Osteocyte (in vitro differentiated cells): Measurements from ENCODE around the gene EBP. TPM values are rescaled to one million over a fixed set of nuclear protein-coding genes. Genes with fewer than 3 reads are reported as not detected.
"Not testable (repeated sequence)": the region's sequence is repeated elsewhere in the genome, so short reads cannot be mapped to it uniquely, and the experiment has no call there.

ENCODE experiments used
- DNase-seq: peaks from one replicate; pipeline ENCODE4 v3.0.0; 2021; ENCODE audit warnings: mixed read lengths; ENCODE audit not compliant: unreplicated experiment; ENCODE audit errors: extremely low spot score
- H3K27ac Mint-ChIP-seq: one replicate; pipeline ENCODE4 v1.8.0; 2021; ENCODE audit warnings: mild to moderate bottlenecking, mixed read lengths; ENCODE audit not compliant: unreplicated experiment
- H3K27me3 Mint-ChIP-seq: one replicate; pipeline ENCODE4 v1.8.0; 2021; ENCODE audit warnings: mixed read lengths; ENCODE audit not compliant: unreplicated experiment
- H3K36me3 Mint-ChIP-seq: one replicate; pipeline ENCODE4 v1.8.0; 2021; ENCODE audit warnings: mixed read lengths; ENCODE audit not compliant: unreplicated experiment
- H3K4me1 Mint-ChIP-seq: one replicate; pipeline ENCODE4 v1.8.0; 2021; ENCODE audit warnings: mixed read lengths; ENCODE audit not compliant: unreplicated experiment
- H3K4me3 Mint-ChIP-seq: one replicate; pipeline ENCODE4 v1.8.0; 2021; ENCODE audit warnings: mild to moderate bottlenecking, moderate library complexity, mixed read lengths; ENCODE audit not compliant: unreplicated experiment
- H3K9me3 Mint-ChIP-seq: one replicate; pipeline ENCODE4 v1.8.0; 2021; ENCODE audit warnings: mixed read lengths; ENCODE audit not compliant: unreplicated experiment
- total RNA-seq: library from RNA; stranded (reverse); gene quantifications from 2 replicates; pipeline ENCODE4 v1.2.1, GENCODE V29; 2021
- TF ChIP-seq, protein P1 (sequence below): fragments of 200-600 bp; sonication (generic); IDR thresholded peaks from 2 replicates; pipeline ENCODE4 v1.5.0; 2021; ENCODE audit warnings: antibody characterized with exemption, mild to moderate bottlenecking, moderate library complexity

The EBP gene
- total RNA-seq, 1 donor from 2014 or later = 42.5 TPM

DNA sequence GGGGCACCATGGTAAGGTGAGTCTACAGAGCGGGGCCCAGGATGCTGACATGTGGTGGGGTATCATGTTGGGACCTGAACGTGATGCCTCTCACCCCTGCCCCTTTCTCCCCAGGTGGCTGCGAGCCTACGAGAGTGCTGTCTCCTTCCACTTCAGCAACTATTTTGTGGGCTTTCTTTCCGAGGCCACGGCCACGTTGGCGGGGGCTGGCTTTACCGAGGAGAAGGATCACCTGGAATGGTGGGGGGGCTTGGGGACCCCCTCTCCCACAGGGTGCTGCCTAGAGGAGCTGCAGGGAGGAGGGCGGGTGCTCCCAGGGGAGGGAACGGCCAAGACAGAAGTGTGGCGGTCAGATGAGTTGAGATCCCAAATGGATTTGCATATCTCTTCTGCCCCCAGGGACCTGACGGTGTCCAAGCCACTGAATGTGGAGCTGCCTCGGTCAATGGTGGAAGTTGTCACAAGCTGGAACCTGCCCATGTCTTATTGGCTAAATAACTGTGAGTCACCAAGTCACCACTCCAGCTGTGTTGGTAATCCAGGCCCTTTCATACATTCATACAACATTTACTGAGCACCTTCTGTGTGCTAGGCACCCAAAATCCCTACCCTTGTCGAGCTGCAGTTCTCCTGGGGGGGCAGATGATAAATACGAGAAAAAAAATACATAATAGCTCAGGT, 7.3 kb upstream of the EBP start:
- Mint-ChIP-seq H3K27ac (no peak overlapping the region), H3K9me3 (no peaks in the 10 kb centered on the region)
- TF ChIP-seq, protein P1, sequence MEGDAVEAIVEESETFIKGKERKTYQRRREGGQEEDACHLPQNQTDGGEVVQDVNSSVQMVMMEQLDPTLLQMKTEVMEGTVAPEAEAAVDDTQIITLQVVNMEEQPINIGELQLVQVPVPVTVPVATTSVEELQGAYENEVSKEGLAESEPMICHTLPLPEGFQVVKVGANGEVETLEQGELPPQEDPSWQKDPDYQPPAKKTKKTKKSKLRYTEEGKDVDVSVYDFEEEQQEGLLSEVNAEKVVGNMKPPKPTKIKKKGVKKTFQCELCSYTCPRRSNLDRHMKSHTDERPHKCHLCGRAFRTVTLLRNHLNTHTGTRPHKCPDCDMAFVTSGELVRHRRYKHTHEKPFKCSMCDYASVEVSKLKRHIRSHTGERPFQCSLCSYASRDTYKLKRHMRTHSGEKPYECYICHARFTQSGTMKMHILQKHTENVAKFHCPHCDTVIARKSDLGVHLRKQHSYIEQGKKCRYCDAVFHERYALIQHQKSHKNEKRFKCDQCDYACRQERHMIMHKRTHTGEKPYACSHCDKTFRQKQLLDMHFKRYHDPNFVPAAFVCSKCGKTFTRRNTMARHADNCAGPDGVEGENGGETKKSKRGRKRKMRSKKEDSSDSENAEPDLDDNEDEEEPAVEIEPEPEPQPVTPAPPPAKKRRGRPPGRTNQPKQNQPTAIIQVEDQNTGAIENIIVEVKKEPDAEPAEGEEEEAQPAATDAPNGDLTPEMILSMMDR = no peak

DNA sequence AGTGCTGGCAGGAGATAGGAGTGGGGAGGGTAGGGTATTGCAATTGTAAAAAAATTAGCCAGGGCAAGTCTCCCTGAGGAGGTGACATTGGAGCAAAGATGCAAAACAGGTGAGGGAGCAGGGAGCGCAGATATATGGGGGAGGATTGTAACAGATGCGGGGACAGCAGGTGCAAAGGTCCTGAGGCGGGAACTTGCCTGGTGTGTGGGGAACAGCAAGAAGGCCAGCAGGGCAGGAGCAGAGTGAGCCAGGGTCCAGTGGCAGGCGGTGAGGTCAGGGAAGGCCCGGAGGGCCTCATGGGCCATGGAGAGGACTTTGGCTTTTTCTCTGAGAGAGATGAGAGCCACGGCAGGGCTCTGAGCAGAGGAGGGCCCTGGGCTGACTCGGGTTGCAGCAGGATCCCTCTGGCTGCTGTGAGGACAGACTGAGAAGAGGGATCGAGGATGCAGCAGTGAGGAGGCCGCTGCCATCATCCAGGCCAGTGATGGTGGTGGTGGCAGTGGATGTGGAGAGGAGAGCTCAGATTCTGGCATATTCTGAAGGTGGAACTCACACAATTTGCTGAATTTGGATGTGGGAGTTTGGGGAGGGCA, 6.6 kb upstream of the EBP start:
- Mint-ChIP-seq H3K27ac (no peak overlapping the region), H3K9me3 (no peaks in the 10 kb centered on the region)

More for the DNA sequence above, 7.3 kb upstream of the EBP start:
- Mint-ChIP-seq H3K4me1 (peaks cover 8% of the 10 kb centered on the region), H3K27me3 (no peaks in the 10 kb centered on the region), H3K4me3 (no peak overlapping the region), H3K36me3 (peaks cover 8% of the 10 kb centered on the region)
- DNase-seq = no peak

DNA sequence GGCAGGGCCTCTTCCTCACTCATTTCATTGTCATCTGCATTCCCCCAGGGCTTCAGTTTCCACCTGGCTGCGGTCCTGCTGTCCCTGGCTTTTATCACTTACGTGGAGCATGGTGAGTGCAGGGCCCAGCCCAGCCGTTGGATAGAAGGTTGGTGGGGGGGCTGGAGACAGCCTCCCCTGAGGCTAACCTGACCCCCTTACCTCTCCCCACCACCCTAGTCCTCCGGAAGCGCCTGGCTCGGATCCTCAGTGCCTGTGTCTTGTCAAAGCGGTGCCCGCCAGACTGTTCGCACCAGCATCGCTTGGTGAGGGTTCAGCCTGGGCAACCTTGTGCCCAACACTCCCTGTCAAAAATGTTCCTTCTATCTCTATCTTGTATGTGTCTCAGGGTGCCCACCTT, 5.8 kb upstream of the EBP start:
- no peaks in the 10 kb centered on the region for H3K27me3 Mint-ChIP-seq
- H3K27ac Mint-ChIP-seq = no peak overlapping the region
- H3K4me1 Mint-ChIP-seq = no peaks in the 10 kb centered on the region
- H3K36me3 Mint-ChIP-seq = peaks cover 8% of the 10 kb centered on the region
- DNase-seq = no peak
- H3K4me3 Mint-ChIP-seq = no peak overlapping the region
- TF ChIP-seq, protein P1 = no peak
- H3K9me3 Mint-ChIP-seq = no peaks in the 10 kb centered on the region

More for the DNA sequence above, 6.6 kb upstream of the EBP start:
- TF ChIP-seq, protein P1 = no peak
- peaks cover under 1% of the 10 kb centered on the region for H3K4me1 Mint-ChIP-seq
- H3K27me3 Mint-ChIP-seq = no peaks in the 10 kb centered on the region
- H3K36me3 Mint-ChIP-seq = peaks cover 8% of the 10 kb centered on the region
- DNase-seq = no peak
- no peak overlapping the region for H3K4me3 Mint-ChIP-seq

DNA sequence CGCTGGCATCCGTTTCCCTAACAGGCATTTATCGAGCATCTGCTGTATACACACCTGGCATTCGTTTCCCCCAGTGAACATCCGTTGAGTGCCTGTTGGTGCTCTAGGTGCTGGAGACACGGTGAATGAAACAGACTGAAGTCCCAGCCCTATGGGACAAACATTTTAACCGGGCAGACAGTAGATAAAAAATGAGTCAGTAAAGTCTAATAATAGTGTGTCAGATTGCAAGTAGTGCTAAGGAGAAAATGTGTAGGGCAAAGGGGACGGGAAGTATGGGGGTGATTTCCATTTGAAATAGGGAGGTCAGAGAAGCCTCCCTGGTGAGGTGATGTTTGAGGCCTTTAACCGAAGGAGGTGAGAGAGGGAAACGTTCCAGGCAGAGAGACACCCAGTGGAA, 5.3 kb upstream of the EBP start:
- H3K36me3 Mint-ChIP-seq = peaks cover 8% of the 10 kb centered on the region
- no peaks in the 10 kb centered on the region for H3K9me3 Mint-ChIP-seq
- H3K4me3 Mint-ChIP-seq = no peak overlapping the region
- no peaks in the 10 kb centered on the region for H3K4me1 Mint-ChIP-seq
- H3K27ac Mint-ChIP-seq = no peak overlapping the region
- TF ChIP-seq, protein P1 = no peak
- no peaks in the 10 kb centered on the region for H3K27me3 Mint-ChIP-seq
- DNase-seq = no peak

DNA sequence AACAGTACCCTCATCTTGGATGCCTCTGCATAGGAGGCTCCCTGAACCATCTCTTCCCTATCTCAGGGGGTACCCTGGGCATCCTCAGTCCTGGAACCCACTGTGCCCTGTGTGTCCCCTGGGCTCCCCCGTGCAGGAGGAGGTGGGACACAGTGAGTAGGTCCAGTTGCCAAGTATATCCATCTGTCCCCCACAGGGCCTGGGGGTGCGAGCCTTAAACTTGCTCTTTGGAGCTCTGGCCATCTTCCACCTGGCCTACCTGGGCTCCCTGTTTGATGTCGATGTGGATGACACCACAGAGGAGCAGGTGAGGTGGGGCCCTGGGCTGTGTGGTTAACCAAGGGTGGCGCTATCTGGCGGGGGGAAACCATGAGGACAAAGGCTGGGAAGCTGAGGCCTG, 4.6 kb upstream of the EBP start:
- Mint-ChIP-seq H3K9me3 (no peaks in the 10 kb centered on the region), H3K36me3 (peaks cover 8% of the 10 kb centered on the region), H3K27ac (no peak overlapping the region), H3K27me3 (no peaks in the 10 kb centered on the region), H3K4me3 (no peak overlapping the region), H3K4me1 (peaks cover under 1% of the 10 kb centered on the region)
- DNase-seq = no peak
- TF ChIP-seq, protein P1 = no peak

DNA sequence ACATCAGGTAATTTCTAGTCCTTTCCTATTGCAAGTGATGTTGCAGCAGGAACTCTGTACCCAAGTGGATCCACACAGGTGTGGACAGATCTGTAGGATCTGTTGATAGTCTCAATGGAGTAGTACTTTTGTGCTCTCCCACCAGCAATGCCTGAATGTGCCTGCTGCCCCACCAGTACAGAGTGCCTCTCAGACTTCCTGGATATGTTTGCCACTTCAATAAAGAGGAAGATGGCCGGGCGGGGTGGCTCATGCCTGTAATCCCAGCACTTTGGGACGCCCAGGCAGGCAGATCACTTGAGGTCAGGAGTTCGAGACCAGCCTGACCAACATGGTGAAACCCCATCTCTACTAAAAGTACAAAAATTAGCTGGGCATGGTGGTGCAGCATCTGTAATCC, 2.1 kb upstream of the EBP start:
- H3K4me1 Mint-ChIP-seq, H3K27me3 Mint-ChIP-seq, H3K4me3 Mint-ChIP-seq, H3K36me3 Mint-ChIP-seq, H3K27ac Mint-ChIP-seq, H3K9me3 Mint-ChIP-seq, DNase-seq: not testable (repeated sequence)
